ENCODE measurements around the gene SCTR.

Gene SCTR

DNA sequence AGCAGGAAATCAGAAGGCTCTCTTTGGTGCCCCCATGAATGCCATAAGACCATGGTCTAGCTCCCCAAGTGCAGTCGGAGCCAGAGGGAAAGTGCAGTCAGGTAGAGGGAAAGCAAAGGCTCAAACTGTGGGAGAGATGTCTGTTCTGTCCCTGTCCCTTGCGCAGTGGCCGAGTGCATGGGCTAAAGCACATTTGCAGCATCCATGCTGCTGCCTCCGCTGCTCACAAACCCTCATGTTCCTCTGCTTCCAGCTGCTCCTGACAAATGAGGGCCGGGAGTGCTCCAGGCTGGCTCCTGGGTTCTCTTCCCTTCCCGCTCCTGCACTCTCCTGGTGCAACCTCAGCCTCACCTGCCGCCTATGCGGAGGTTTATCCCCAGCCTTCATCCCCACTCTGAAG lies 34.2 kb downstream of the SCTR start:
- no peak for TF ChIP-seq GABPA (IDR thresholded peaks at IDR 0.05; ENCODE audit: low read depth)
- no peak for TF ChIP-seq POLR2AphosphoS5 (IDR thresholded peaks at IDR 0.05; ENCODE audit: low read depth)
- no peak for TF ChIP-seq CTCF (IDR thresholded peaks at IDR 0.05; ENCODE audit: insufficient read depth, low read length)
- TF ChIP-seq, protein P1, sequence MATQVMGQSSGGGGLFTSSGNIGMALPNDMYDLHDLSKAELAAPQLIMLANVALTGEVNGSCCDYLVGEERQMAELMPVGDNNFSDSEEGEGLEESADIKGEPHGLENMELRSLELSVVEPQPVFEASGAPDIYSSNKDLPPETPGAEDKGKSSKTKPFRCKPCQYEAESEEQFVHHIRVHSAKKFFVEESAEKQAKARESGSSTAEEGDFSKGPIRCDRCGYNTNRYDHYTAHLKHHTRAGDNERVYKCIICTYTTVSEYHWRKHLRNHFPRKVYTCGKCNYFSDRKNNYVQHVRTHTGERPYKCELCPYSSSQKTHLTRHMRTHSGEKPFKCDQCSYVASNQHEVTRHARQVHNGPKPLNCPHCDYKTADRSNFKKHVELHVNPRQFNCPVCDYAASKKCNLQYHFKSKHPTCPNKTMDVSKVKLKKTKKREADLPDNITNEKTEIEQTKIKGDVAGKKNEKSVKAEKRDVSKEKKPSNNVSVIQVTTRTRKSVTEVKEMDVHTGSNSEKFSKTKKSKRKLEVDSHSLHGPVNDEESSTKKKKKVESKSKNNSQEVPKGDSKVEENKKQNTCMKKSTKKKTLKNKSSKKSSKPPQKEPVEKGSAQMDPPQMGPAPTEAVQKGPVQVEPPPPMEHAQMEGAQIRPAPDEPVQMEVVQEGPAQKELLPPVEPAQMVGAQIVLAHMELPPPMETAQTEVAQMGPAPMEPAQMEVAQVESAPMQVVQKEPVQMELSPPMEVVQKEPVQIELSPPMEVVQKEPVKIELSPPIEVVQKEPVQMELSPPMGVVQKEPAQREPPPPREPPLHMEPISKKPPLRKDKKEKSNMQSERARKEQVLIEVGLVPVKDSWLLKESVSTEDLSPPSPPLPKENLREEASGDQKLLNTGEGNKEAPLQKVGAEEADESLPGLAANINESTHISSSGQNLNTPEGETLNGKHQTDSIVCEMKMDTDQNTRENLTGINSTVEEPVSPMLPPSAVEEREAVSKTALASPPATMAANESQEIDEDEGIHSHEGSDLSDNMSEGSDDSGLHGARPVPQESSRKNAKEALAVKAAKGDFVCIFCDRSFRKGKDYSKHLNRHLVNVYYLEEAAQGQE (IDR thresholded peaks at IDR 0.05; ENCODE audit: insufficient replicate concordance, low read depth) = no peak
- TF ChIP-seq SPI1 (IDR thresholded peaks at IDR 0.05; ENCODE audit: borderline replicate concordance, low read depth) = no peak
- DNase-seq (ENCODE audit: low read depth in 1 of 2, low spot score in 1 of 2) = no peak

GRCh38 chr2:119489232-119489952 lies 34.9 kb downstream of the SCTR start:
- DNase-seq (ENCODE audit: low read depth in 1 of 2, low spot score in 1 of 2) = no peak
- TF ChIP-seq CTCF (IDR thresholded peaks at IDR 0.05; ENCODE audit: insufficient read depth, low read length) = no peak
- TF ChIP-seq, protein P1 (IDR thresholded peaks at IDR 0.05; ENCODE audit: insufficient replicate concordance, low read depth) = no peak
- no peak for TF ChIP-seq SPI1 (IDR thresholded peaks at IDR 0.05; ENCODE audit: borderline replicate concordance, low read depth)
- no peak for TF ChIP-seq POLR2AphosphoS5 (IDR thresholded peaks at IDR 0.05; ENCODE audit: low read depth)
- TF ChIP-seq GABPA (IDR thresholded peaks at IDR 0.05; ENCODE audit: low read depth) = no peak
- H3K27me3 ChIP-seq (ENCODE audit: insufficient read depth, poor library complexity, severe bottlenecking) = no peaks in the 10 kb centered on the region
- H3K4me3 ChIP-seq (replicated peaks; ENCODE audit: insufficient read depth, low read length) = no peak overlapping the region
- H3K27ac ChIP-seq (replicated peaks) = no peak overlapping the region

More for the DNA sequence above, 34.2 kb downstream of the SCTR start:
- Histone ChIP-seq H3K27ac (replicated peaks) (no peak overlapping the region), H3K27me3 (ENCODE audit: insufficient read depth, poor library complexity, severe bottlenecking) (no peaks in the 10 kb centered on the region), H3K4me3 (replicated peaks; ENCODE audit: insufficient read depth, low read length) (no peak overlapping the region)

- no peak for DNase-seq (ENCODE audit: low read depth in 1 of 2, low spot score in 1 of 2)
- no peak overlapping the region for H3K27ac ChIP-seq (replicated peaks)
- no peaks in the 10 kb centered on the region for H3K27me3 ChIP-seq (ENCODE audit: insufficient read depth, poor library complexity, severe bottlenecking)
- no peak overlapping the region for H3K4me3 ChIP-seq (replicated peaks; ENCODE audit: insufficient read depth, low read length)
- TF ChIP-seq GABPA (IDR thresholded peaks at IDR 0.05; ENCODE audit: low read depth) (no peak), SPI1 (IDR thresholded peaks at IDR 0.05; ENCODE audit: borderline replicate concordance, low read depth) (no peak), CTCF (IDR thresholded peaks at IDR 0.05; ENCODE audit: insufficient read depth, low read length) (no peak), POLR2AphosphoS5 (IDR thresholded peaks at IDR 0.05; ENCODE audit: low read depth) (no peak)
- TF ChIP-seq, protein P1 (IDR thresholded peaks at IDR 0.05; ENCODE audit: insufficient replicate concordance, low read depth) = no peak
Observed at GRCh38 chr2:119488245-119489214, 35.8 kb downstream of the SCTR start.
